GM18909 (cell line): ENCODE measurements around the gene PMS2.
"Not testable (repeated sequence)": the region's sequence is repeated elsewhere in the genome, so short reads cannot be mapped to it uniquely, and the experiment has no call there.

Source experiments
- ATAC-seq: cut with Tn5 transposase; IDR thresholded peaks from one replicate; pipeline ENCODE4 v1.9.1; 2021; ENCODE audit warnings: mild to moderate bottlenecking; ENCODE audit not compliant: unreplicated experiment, poor library complexity

PMS2 gene

DNA sequence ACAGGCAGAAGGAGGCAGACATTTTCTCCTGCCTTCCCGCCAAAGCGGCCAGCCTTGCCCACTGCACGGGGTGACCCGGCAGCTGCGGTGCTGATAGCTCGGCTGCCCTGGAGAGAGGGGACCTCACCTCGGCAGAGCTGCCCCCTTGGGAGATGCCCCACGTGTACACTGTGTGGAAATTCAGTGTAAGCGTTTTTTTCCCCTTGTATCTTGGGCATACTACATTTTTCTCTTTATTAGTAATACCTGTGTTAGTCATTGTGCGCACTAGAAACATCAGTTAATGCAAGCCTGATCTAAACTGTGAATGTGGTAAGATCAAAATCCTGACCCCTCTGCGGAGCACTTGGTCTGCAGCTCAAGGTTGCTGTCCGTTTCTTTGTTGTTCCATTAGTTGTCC is 84.2 kb downstream of the PMS2 start:
- ATAC-seq = not testable (repeated sequence)

- not testable (repeated sequence) for ATAC-seq
Measured at GRCh38 chr7:5924180-5924579, 84.7 kb downstream of the PMS2 start.
